ENCODE measurements around the gene CYP39A1. TPM values are rescaled to one million over a fixed set of nuclear protein-coding genes. Genes with fewer than 3 reads are reported as not detected.

CYP39A1 gene
- total RNA-seq, 2 experiments from 2014 or later, result not detected

GRCh38 chr6:46504242-46504641, 148.4 kb downstream of the CYP39A1 start:
- CTCF ChIA-PET, result no interaction called here
- POLR2A ChIA-PET, result no interaction called here
- DNase-seq (no peak), ATAC-seq (no peak)
- Mint-ChIP-seq H3K4me3 (no peak overlapping the region), H3K9me3 (ENCODE audit: insufficient read depth) (no peaks in the 10 kb centered on the region), H3K27ac (no peak overlapping the region), H3K36me3 (ENCODE audit: low read depth) (no peaks in the 10 kb centered on the region), H3K27me3 (ENCODE audit: low read depth) (peaks cover 5% of the 10 kb centered on the region), H3K4me1 (ENCODE audit: low read depth) (no peaks in the 10 kb centered on the region)

- DNase-seq, result no peak
- Mint-ChIP-seq H3K36me3 (ENCODE audit: low read depth) (no peaks in the 10 kb centered on the region), H3K9me3 (ENCODE audit: insufficient read depth) (no peaks in the 10 kb centered on the region), H3K27me3 (ENCODE audit: low read depth) (peaks cover 5% of the 10 kb centered on the region), H3K27ac (no peak overlapping the region), H3K4me3 (no peak overlapping the region), H3K4me1 (ENCODE audit: low read depth) (no peaks in the 10 kb centered on the region)
- ATAC-seq, result no peak
- ChIA-PET CTCF (no interaction called here), POLR2A (no interaction called here)
Observed at GRCh38 chr6:46502486-46503119, 150.0 kb downstream of the CYP39A1 start.

- ATAC-seq, result no peak
Observed at GRCh38 chr6:46501136-46502089, 151.2 kb downstream of the CYP39A1 start.

GRCh38 chr6:46500382-46500781, 152.2 kb downstream of the CYP39A1 start:
- Mint-ChIP-seq H3K4me3 (no peak overlapping the region), H3K36me3 (ENCODE audit: low read depth) (no peaks in the 10 kb centered on the region), H3K9me3 (ENCODE audit: insufficient read depth) (no peaks in the 10 kb centered on the region), H3K4me1 (ENCODE audit: low read depth) (no peaks in the 10 kb centered on the region), H3K27ac (no peak overlapping the region), H3K27me3 (ENCODE audit: low read depth) (peaks cover 6% of the 10 kb centered on the region)
- ATAC-seq (no peak), DNase-seq (no peak)
- ChIA-PET POLR2A (no interaction called here), CTCF (no interaction called here)

More at GRCh38 chr6:46501136-46502089, 151.2 kb downstream of the CYP39A1 start:
- Mint-ChIP-seq H3K4me3 (no peak overlapping the region), H3K27ac (no peak overlapping the region), H3K9me3 (ENCODE audit: insufficient read depth) (no peaks in the 10 kb centered on the region), H3K36me3 (ENCODE audit: low read depth) (no peaks in the 10 kb centered on the region), H3K27me3 (ENCODE audit: low read depth) (peaks cover 5% of the 10 kb centered on the region), H3K4me1 (ENCODE audit: low read depth) (no peaks in the 10 kb centered on the region)
- no peak for DNase-seq
- POLR2A ChIA-PET, result no interaction called here
- CTCF ChIA-PET, result no interaction called here

Other genes starting within 250 kb of the CYP39A1 start
- not detected for gene RCAN2, start 161.4 kb downstream of the CYP39A1 start, total RNA-seq
- not detected for gene SLC25A27, start 157 bp upstream of the CYP39A1 start, total RNA-seq
- not detected for gene TDRD6, start 35.1 kb upstream of the CYP39A1 start, total RNA-seq
- gene PLA2G7, start 82.6 kb upstream of the CYP39A1 start, total RNA-seq, result not detected
- gene ANKRD66, start 94.1 kb upstream of the CYP39A1 start, total RNA-seq, result not detected
- gene MEP1A, start 140.6 kb upstream of the CYP39A1 start, total RNA-seq, result not detected